Peyer's patch (tissue), 4 donors: Measurements from ENCODE around the gene AGBL4.

Experiments used
- CTCF ChIP-seq, 6 experiments: fragments of 450-650 bp in 4 of 6; fragments of 200-600 bp in 2 of 6; sonication (generic) in 1 of 6; IDR thresholded peaks; one replicate each; pipeline ENCODE4 v1.5.1; 2017 to 2019; ENCODE audit warnings: antibody characterized with exemption in 6 of 6, mild to moderate bottlenecking in 3 of 6, moderate library complexity in 1 of 6
- POLR2A ChIP-seq, 2 donors: fragments of 450-650 bp; IDR thresholded peaks; one replicate each; pipeline ENCODE4 v1.5.1; 2017; ENCODE audit warnings: antibody characterized with exemption in 2 of 2, mild to moderate bottlenecking in 2 of 2, moderate library complexity in 2 of 2

GRCh38 chr1:48667782-48668181 lies 1356.0 kb downstream of the AGBL4 start:
- no peak for TF ChIP-seq CTCF (IDR thresholded peaks at IDR 0.05)
- no peak for TF ChIP-seq POLR2A (IDR thresholded peaks at IDR 0.05)
